NCI-H1105 treated with DMSO at 0.1 percent for 48 hours (cell line): ENCODE measurements around the gene NOB1.
A peak's percentile ranks its signal among the peaks of the same experiment; 100 is the strongest.
"Not testable (repeated sequence)": the region's sequence is repeated elsewhere in the genome, so short reads cannot be mapped to it uniquely, and the experiment has no call there.

Source experiments
- DNase-seq: peaks from one replicate; lab custom pipeline; 2025; lab: John Stamatoyannopoulos, UW

Gene NOB1

DNA sequence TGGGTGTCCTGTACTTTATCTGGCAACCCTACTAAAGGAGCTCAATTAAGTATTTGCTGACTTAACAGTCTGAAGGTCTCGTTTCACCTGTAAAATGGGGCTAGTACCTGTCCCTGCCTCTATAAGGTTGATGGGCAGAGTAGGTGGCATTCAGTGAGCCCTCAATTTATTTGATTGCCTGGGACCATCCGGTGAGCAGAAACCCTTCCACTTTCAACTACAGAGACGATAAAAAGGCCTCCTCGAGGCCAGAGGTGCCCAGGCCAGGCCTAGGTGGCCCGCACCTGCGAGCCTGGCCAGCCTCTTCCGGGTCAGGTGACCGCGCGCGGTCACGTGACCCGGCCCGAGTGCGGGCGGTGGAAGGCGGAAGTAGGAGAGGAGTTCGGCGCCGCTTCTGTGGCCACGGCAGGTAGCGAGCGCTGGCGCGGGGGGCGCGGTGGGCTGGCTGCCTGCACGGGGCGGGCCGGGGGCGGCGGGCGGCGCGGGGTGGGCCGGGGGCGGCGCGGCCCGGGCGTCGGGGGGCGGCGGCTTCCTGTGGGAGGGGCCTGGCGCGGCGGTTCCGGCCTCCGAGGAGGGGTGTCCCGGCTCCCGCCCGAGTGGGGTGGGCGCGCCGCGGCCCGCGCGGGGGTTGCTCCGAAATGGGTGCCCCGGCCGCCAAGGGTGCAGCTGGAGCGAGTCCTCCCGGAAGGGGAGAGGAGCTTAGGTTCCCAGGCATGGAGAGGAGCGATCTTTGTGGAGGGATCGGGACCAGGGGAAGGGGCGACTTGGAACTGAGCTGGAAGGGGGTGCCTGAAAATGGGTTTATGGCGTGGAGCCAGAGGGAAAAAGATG lies 7.5 kb upstream of the NOB1 start, which contains the start of gene WWP2:
TSS of gene WWP2 (plus strand) at position 350 of the 831 bp plus-strand sequence. CDS start 24,679 bp downstream, outside the sequence.
- DNase-seq, result peak; percentile 71

DNA sequence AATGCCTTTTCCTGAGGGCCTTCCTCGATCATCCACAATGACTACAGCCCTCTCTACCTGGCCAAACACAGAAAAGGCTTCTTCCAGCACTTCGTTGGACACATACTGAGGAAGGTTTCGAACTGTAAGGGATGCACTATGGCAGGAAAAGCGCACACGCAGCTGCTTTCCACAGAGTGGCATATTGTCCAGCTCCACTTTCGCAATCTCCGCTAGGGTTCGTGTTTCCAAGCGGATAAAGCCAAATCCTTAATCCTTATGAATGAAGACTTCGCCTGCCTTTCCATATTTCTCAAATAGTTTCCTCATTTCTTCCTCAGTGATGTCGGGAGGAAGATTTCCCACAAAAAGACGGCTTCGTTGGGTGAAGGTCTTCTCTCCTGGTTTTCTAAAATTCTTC lies 2.6 kb upstream of the NOB1 start:
- not testable (repeated sequence) for DNase-seq

- no peak for DNase-seq
Observed at GRCh38 chr16:69756705-69757104, 2.0 kb upstream of the NOB1 start.

GRCh38 chr16:69754143-69754468 lies 620 bp downstream of the NOB1 start:
- DNase-seq, result no peak

DNA sequence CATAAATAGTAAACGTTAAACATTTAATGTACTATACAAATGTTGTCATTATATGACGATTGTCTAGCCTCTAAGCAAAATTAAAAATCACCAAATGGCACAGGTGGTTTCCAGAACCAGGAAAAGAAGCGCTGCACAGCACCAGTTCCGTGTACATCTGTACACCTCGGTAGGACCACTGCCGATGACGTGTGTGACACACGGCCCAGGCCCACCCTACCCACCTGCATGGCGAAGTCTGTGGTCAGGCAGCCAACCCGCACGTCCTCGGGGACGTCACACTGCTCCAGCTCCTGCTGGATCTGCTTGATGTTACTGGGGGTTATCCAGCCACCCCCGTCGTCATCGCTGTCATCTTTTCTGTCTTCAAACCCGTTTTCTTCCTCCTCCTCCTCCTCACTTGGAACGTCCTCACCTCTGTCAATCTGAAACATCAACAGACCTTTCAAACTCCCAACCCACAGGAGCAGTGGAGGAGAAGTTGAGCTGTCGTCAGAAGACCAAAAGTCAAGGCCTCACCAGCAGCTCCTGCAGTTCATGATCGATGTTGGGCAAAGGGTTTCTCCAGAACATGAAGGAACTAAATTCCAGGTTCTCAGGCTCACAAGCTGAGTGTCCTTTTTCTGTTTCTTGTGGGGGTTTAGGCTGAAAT lies 5.9 kb downstream of the NOB1 start:
- DNase-seq, result no peak

DNA sequence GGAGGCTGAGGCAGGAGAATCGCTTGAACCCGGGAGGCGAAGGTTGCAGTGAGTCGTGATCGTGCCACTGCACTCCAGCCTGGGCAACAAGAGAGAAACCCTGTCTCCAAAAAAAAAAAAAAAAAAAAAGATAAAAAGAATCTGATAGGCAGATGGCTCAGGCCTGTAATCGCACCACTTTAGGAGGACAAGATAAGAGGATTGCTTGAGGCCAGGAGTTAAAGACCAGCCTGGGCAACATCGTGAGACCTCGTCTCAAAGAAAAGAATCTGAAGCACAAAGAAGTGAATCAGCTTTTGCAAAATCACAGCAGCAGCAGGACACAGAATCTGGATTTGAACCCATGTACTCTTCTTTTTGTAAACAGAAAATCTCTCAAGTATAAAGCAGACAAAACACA lies 7.6 kb downstream of the NOB1 start:
- no peak for DNase-seq

- no peak for DNase-seq
Observed at GRCh38 chr16:69745959-69746358, 8.8 kb downstream of the NOB1 start.

DNA sequence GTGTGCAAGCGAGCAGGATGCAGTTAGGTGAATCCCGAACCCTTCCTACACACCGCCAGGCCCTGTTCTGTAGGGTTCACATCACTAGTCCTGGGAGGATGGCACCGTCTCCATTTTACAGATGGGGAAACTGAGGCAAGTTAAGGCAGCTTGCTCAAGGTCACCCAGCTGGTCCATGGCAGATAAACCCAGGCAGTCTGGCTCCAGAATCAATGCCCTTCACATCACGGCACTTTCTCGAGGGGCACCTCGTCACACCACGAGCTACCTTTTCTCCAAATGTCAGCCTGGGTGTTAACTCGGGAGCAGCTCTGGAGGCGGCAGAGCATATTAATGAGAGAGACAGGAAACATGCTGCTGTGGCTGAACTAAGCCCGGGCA lies 9.5 kb downstream of the NOB1 start:
- DNase-seq, result no peak

GRCh38 chr16:69744363-69745231 lies 10.1 kb downstream of the NOB1 start:
- no peak for DNase-seq

GRCh38 chr16:69741951-69742904 lies 12.5 kb downstream of the NOB1 start:
- no peak for DNase-seq

DNA sequence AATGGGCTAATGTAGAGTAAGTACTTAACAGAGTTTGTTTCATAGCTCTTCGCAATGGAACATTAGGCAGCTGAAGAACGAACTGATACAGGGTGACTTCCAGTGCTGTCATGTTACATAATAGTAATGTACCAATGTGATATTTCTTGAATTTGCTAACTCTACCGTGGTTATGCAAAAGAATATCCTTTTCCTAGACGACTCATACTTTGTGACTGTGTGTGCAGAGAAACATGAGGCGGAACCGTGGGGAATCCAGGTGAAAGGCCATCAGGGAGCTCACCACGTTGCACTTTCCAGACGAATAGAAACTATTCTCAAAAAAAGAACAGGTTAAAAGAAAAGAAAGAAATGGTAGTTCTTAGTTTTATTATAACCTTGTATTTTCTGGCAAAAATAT lies 13.2 kb downstream of the NOB1 start:
- DNase-seq, result no peak

DNA sequence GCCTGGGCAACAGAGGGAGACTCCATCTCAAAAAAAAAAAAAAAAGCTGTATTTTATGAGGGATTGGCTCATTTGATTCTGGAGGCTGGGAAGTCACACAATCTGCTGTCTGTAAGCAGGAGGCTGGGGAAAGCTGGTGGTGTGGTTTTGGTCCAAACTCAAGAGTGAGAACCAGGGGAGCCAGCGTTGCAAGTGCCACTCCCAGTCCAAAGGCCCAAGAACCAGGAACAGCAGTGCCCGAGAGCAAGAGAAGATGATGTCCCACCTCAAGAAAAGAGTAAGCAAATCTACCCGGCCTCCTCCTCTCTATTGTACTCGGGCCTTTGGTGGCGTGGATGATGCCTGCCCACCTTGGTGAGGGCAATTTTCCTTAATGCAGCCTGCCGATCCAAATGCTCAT lies 22.6 kb downstream of the NOB1 start:
- DNase-seq, result no peak

DNA sequence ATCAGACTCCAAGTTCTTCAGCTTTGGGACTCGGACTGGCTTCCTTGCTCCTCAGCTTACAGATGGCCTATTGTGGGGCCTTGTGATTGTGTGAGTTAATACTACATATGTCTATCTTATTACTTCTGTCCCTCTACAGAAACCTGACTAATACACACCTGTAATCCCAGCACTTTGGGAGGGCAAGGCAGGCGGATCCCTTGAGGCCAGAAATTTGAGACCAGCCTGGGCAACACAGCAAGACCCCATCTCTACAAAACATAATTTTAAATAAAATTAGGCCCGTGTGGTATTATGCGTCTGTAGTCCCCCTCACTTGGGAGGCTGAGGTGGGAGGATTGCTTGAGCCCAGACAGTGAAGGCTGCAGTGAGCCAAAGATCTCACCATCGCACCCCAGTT lies 23.4 kb downstream of the NOB1 start:
- not testable (repeated sequence) for DNase-seq

- DNase-seq, result not testable (repeated sequence)
Observed at GRCh38 chr16:69729030-69729429, 25.7 kb downstream of the NOB1 start.

DNA sequence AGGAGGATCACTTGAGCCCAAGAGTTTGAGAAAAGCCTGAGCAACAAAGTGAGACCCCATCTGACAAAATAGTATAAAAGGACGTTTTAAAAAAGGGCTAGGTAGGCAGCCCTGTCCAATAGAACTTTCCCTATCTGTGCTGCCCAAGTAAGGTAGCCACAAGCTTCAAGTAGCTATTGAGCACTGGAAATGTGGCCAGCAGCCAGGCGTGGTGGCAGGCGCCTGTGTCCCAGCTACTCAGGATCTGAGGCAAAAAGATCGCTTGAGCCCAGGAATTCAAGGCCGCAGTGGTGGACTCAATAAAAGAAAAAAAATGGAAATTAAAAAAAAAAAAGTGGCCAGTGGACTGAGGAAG lies 26.8 kb downstream of the NOB1 start:
- DNase-seq, result no peak

GRCh38 chr16:69726313-69727060 lies 28.2 kb downstream of the NOB1 start, which contains the start of gene NQO1:
NQO1 (minus strand) TSS chr16:69726560; CDS start chr16:69726439, 121 bp downstream.
- peak; percentile 73 for DNase-seq

GRCh38 chr16:69725480-69726312 lies 29.0 kb downstream of the NOB1 start:
- no peak for DNase-seq

DNA sequence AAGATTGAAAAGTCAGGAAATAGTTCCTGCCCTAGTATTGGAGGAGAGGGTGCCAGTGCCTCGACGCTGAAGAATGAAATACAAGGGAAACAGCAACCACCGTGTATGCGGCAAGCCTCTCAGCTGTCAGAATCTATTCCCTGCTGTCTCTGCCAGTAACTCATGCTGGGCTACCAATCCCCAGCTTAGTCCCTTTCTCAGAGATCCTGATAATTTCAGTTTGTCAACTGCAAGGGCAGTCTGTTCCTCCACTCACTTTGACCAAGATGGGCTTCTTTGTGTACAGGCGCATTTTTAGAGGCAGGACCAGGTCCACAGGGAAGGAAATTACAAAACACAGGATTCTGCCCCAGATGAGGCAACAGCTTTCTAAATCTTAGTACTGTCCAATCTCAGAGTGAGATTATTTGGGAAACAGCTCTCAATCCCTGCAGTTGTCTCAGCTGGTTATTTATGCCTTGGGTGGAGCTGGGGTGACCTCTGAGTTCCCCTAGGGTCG lies 29.7 kb downstream of the NOB1 start:
- no peak for DNase-seq

GRCh38 chr16:69724414-69724873 lies 30.3 kb downstream of the NOB1 start:
- no peak for DNase-seq
